Activated naive CD4-positive, alpha-beta T cell (primary cell): ENCODE data around the gene SBF2.
"Not testable (repeated sequence)": the region's sequence is repeated elsewhere in the genome, so short reads cannot be mapped to it uniquely, and the experiment has no call there.

Experiments used
- DNase-seq, 4 experiments: peaks; one replicate each; lab custom pipeline; 2025; lab: John Stamatoyannopoulos, UW

SBF2 gene

GRCh38 chr11:10017050-10017449 lies 277.0 kb downstream of the SBF2 start:
- DNase-seq: no peak

DNA sequence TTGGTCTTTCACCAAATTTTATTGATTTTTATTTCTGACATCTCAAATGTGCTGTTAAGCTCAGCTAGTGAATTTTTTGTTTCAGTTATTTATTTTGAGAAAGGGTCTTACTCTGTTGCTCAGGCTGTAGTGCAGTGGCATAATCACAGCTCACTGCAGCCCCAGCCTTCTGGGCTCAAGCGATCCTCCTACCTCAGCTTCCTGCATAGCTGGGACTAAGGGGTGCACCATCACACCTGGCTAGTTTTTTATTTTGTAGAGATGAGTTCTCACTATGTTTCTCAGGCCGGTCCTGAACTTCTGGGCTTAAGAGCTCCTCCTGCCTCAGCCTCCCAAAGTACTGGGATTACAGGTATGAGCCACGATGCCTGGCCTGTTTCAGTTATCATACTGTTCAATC lies 282.0 kb downstream of the SBF2 start:
- DNase-seq: no peak

DNA sequence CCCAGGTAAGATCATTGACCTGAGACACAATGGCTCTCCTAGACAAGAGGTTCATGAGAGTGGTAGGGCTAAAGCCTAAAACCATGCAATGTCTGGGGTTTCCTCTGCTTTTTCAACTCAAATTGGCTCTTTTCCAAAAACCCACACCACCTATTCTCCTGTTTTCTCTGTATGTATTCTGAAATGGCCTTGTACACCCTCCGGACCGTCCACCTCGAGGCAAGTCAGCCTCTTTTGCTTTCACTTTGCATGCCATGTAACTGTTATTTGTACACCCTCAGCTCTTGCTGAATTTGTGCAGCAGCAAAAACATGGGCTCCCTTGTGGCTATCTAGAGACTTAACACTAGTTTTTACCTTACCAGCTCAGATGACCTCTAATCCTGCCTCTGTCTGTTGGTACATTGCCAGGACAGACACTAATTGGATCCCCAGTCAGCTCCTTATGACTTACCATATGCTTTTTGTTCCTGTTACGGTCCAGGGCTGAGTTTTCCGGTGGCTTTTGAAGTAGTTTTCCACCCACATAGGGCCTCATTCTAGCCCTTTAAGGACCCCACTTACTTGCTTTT lies 288.0 kb downstream of the SBF2 start:
- DNase-seq: no peak

DNA sequence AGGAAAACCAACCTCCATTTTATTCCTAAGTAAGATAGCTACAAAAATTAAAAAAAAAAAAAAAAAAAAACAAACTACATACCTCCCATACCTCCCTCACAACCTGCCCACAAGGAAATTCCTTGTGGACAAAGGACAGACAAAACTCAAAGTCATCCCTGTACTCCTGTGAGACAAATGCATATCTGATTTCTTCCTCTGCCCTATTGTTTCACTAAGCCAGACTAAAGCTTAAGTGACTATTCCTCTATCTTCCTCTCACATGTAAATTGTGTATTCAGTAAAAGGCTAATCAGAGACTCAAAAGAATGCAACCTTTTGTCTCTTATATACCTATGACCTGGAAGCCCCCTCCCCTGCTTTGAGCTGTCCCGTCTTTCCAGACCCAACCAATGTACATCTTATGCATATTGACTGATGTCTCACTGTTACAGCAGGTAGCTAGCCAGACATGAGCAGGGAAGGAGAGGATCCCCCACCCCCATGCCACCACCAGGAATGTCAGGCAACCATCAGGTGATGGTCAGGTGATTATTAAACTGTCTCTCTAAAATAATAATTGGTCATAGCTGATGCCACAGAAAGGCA lies 289.4 kb downstream of the SBF2 start:
- DNase-seq: no peak

DNA sequence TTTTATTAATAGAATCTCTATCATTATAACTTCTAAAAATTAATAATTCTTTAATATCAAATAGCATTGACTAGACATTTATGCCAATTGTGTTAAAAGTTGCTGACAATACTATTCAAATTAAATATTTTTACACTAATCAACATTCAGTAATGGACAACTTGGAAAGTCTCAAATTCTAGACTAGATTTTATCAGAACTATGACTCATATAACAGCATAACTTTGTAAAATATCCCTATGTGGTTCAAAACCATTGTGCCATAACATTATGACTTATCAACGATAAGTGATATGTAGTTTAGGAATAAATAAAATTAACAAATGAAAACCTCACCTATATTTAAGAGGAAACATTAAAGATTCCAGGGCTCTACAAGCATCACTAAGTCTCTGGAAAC lies 291.8 kb downstream of the SBF2 start:
- DNase-seq: no peak

GRCh38 chr11:9992306-9992705 lies 301.7 kb downstream of the SBF2 start:
- DNase-seq: no peak

DNA sequence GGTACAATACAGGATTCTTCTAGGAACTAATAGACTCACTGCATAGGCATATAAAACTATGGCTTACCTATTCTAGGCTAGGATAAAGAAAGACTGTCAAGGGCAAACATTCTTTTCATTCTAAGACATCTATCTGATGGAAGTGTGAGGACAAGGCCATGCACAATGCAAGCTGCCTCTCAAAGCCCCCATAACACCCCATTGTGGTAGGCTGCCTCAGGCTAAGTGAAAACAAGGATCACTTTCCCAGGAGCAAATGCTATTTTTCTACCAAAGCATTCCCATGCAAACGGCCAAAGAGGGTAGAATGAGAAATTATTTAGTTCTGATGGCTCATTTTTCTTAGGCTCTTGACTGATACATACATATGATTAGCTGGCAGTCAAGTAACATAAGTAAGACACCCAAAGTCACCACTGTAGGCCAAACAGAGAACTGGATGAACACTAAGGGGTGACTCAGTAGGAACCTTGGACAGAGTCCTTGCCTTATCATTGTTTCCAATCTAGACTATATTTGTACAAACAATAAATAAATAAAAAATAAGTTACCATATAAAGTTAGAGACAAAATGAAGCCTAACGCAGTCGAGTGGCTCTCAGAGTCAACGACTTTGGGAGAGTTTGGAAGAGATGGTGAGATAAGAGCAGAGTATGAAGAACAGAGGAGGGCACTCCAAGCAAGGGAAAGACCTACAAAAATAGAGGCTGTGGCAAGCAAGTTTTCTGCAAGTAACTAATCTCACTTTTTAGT lies 303.6 kb downstream of the SBF2 start:
- DNase-seq: no peak

- not testable (repeated sequence) for DNase-seq
These were observed 306.7 kb downstream of the SBF2 start for GRCh38 chr11:9987303-9987702.

- DNase-seq: no peak
These were observed 311.0 kb downstream of the SBF2 start for GRCh38 chr11:9982796-9983579.

- no peak for DNase-seq
These were observed 311.8 kb downstream of the SBF2 start for GRCh38 chr11:9982127-9982795.

- no peak for DNase-seq
These were observed 313.1 kb downstream of the SBF2 start for GRCh38 chr11:9980931-9981330.

GRCh38 chr11:9977554-9977953 lies 316.5 kb downstream of the SBF2 start:
- DNase-seq: no peak

- DNase-seq: no peak
These were observed 319.6 kb downstream of the SBF2 start for GRCh38 chr11:9974375-9974774.

- DNase-seq: no peak
These were observed 320.1 kb downstream of the SBF2 start for GRCh38 chr11:9973921-9974320.

DNA sequence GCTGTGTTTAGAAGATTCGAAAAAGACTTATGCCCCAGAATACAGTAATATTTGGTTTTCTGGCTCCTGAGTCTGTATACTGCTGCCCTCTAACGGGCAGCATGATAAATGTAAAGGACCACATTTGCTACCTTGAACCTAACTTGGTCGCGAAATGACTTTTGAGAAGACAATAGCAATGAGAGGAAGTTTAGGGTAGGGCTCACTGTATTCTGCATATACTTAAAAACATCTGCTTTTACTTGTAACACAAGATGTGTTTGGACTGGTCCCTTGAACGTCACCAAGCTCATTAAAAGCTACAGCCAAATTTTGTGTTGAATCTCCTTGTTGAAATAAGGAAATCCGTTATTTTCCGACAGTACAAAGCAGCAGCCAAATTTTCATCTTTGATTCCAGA lies 321.0 kb downstream of the SBF2 start:
- DNase-seq: no peak

DNA sequence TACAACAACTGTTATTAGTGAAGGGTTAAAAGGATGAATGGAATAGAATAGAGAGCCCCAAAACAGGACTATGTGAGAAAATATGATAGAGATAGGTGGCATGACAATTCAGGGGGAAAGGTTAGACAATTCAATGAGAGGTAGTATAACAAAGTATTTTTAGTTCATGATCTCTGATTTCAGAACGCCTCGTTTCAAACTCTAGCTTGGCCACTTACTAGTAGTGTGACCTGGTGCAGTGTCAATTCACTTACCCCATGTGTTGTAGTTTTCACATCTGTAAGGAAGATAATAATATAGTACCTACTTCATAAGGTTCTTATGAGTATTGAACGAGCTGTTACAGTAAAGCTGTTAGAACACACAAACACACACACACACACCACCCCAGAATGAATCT lies 322.1 kb downstream of the SBF2 start:
- no peak for DNase-seq

DNA sequence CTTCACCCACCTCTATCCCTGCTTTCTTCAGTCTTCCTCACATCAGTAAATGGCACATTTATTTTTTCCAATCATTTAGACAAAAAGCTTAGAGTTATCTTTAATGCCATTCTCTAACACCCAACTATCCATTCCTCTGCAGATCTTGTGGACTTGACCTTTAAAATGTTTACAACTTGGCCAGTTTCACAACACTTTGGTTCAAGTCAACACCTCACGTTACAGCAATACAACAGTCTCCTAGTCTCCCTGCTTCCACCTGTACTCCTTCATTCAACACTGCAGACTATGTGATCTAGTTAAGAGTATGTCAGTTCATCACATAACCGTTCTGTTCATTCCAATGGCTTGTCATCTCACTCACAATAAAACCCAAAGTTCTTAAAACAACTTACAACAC lies 325.0 kb downstream of the SBF2 start:
- no peak for DNase-seq

GRCh38 chr11:9962722-9963121 lies 331.3 kb downstream of the SBF2 start:
- no peak for DNase-seq

GRCh38 chr11:9957072-9957471 lies 336.9 kb downstream of the SBF2 start:
- DNase-seq: no peak

- no peak for DNase-seq
These were observed 337.5 kb downstream of the SBF2 start for GRCh38 chr11:9956483-9956882.

GRCh38 chr11:9955391-9955790 lies 338.6 kb downstream of the SBF2 start:
- DNase-seq: no peak

DNA sequence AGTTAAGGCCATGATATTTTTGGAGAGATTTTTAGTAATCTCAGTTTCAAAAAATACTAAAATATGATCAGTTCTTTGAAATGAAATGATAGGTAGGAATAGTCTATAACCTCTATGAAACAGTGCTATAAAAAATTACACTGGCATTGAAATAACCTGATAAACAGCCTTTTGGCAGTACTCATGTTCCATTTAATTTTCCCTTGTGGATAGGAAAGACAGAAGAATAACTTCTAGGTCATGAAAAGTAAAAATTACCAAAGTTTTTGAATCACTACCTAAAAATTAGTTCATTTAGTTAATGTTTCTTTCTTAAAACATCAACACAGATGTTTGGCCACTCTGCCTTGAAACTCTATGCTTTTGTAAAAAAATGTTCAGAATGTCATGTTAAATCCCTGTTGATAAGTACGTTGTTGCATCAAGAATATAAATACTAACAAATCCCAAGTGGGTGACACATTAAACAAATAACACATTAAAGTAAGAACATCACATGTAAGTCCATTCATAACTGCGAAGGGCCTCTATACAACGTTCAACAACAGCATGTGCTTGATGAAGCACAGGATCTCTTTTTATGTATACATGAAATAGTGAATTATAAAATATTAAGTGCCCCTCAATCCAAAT lies 339.9 kb downstream of the SBF2 start:
- DNase-seq: no peak
